T-helper 1 cell treated with Interleukin-12 subunit alpha and Interleukin-12 subunit beta and Interleukin-4 antibody, amounts not matched to agents 30 μg/mL and 1 μg/mL, for 36 hours (primary cell): ENCODE data around the gene FKBP14.

ENCODE experiments used
- H3K27ac Mint-ChIP-seq: one replicate; pipeline ENCODE4 v1.8.0; 2021; ENCODE audit warnings: mild to moderate bottlenecking, mixed read lengths
- H3K27me3 Mint-ChIP-seq: one replicate; pipeline ENCODE4 v1.8.0; 2021; ENCODE audit warnings: low read depth, mixed read lengths
- H3K36me3 Mint-ChIP-seq: one replicate; pipeline ENCODE4 v1.8.0; 2021; ENCODE audit warnings: low read depth, mixed read lengths
- H3K4me1 Mint-ChIP-seq: one replicate; pipeline ENCODE4 v1.8.0; 2021; ENCODE audit warnings: low read depth, mixed read lengths
- H3K4me3 Mint-ChIP-seq: one replicate; pipeline ENCODE4 v1.8.0; 2021; ENCODE audit warnings: mild to moderate bottlenecking, moderate library complexity, mixed read lengths
- H3K9me3 Mint-ChIP-seq: one replicate; pipeline ENCODE4 v1.8.0; 2021; ENCODE audit warnings: mixed read lengths

Gene FKBP14

GRCh38 chr7:30023524-30023923 is 3.0 kb downstream of the FKBP14 start:
- no peak overlapping the region for H3K4me3 Mint-ChIP-seq
- no peaks in the 10 kb centered on the region for H3K9me3 Mint-ChIP-seq
- no peak overlapping the region for H3K27ac Mint-ChIP-seq
- peaks cover 39% of the 10 kb centered on the region for H3K4me1 Mint-ChIP-seq
- H3K27me3 Mint-ChIP-seq, result no peaks in the 10 kb centered on the region
- H3K36me3 Mint-ChIP-seq, result peaks cover 1% of the 10 kb centered on the region

- peaks cover 1% of the 10 kb centered on the region for H3K36me3 Mint-ChIP-seq
- no peak overlapping the region for H3K4me3 Mint-ChIP-seq
- H3K27ac Mint-ChIP-seq, result no peak overlapping the region
- H3K9me3 Mint-ChIP-seq, result no peaks in the 10 kb centered on the region
- H3K27me3 Mint-ChIP-seq, result no peaks in the 10 kb centered on the region
- peaks cover 39% of the 10 kb centered on the region for H3K4me1 Mint-ChIP-seq
Observed at GRCh38 chr7:30022991-30023390, 3.5 kb downstream of the FKBP14 start.

GRCh38 chr7:30020535-30020934 is 6.0 kb downstream of the FKBP14 start:
- H3K27me3 Mint-ChIP-seq, result no peaks in the 10 kb centered on the region
- no peaks in the 10 kb centered on the region for H3K9me3 Mint-ChIP-seq

GRCh38 chr7:30019960-30020359 is 6.5 kb downstream of the FKBP14 start:
- Mint-ChIP-seq H3K4me3 (no peak overlapping the region), H3K4me1 (peaks cover 15% of the 10 kb centered on the region), H3K36me3 (peaks cover 5% of the 10 kb centered on the region), H3K27ac (no peak overlapping the region), H3K27me3 (no peaks in the 10 kb centered on the region), H3K9me3 (no peaks in the 10 kb centered on the region)

More at GRCh38 chr7:30020535-30020934, 6.0 kb downstream of the FKBP14 start:
- no peak overlapping the region for H3K27ac Mint-ChIP-seq
- no peak overlapping the region for H3K4me3 Mint-ChIP-seq
- peaks cover 5% of the 10 kb centered on the region for H3K36me3 Mint-ChIP-seq
- peaks cover 21% of the 10 kb centered on the region for H3K4me1 Mint-ChIP-seq

GRCh38 chr7:30019387-30019786 is 7.1 kb downstream of the FKBP14 start:
- Mint-ChIP-seq H3K9me3 (no peaks in the 10 kb centered on the region), H3K27ac (no peak overlapping the region), H3K4me1 (peaks cover 12% of the 10 kb centered on the region), H3K27me3 (no peaks in the 10 kb centered on the region), H3K4me3 (no peak overlapping the region), H3K36me3 (peaks cover 5% of the 10 kb centered on the region)

- Mint-ChIP-seq H3K36me3 (peaks cover 7% of the 10 kb centered on the region), H3K27me3 (no peaks in the 10 kb centered on the region), H3K4me1 (peaks cover 8% of the 10 kb centered on the region), H3K27ac (no peak overlapping the region), H3K9me3 (no peaks in the 10 kb centered on the region), H3K4me3 (no peak overlapping the region)
Observed at GRCh38 chr7:30018451-30018850, 8.1 kb downstream of the FKBP14 start.

GRCh38 chr7:30012757-30013156 is 13.7 kb downstream of the FKBP14 start:
- peaks cover 7% of the 10 kb centered on the region for H3K36me3 Mint-ChIP-seq
- no peak overlapping the region for H3K4me3 Mint-ChIP-seq
- no peaks in the 10 kb centered on the region for H3K4me1 Mint-ChIP-seq
- no peaks in the 10 kb centered on the region for H3K9me3 Mint-ChIP-seq
- no peaks in the 10 kb centered on the region for H3K27me3 Mint-ChIP-seq
- H3K27ac Mint-ChIP-seq, result no peak overlapping the region

GRCh38 chr7:30010021-30010420 is 16.5 kb downstream of the FKBP14 start:
- Mint-ChIP-seq H3K27me3 (no peaks in the 10 kb centered on the region), H3K9me3 (no peaks in the 10 kb centered on the region), H3K27ac (no peak overlapping the region), H3K4me3 (no peak overlapping the region), H3K36me3 (peaks cover 2% of the 10 kb centered on the region), H3K4me1 (no peaks in the 10 kb centered on the region)

GRCh38 chr7:30005464-30005863 is 21.0 kb downstream of the FKBP14 start:
- H3K36me3 Mint-ChIP-seq, result no peaks in the 10 kb centered on the region
- H3K27ac Mint-ChIP-seq, result no peak overlapping the region
- no peak overlapping the region for H3K4me3 Mint-ChIP-seq
- H3K27me3 Mint-ChIP-seq, result peaks cover 7% of the 10 kb centered on the region
- H3K9me3 Mint-ChIP-seq, result no peaks in the 10 kb centered on the region
- no peaks in the 10 kb centered on the region for H3K4me1 Mint-ChIP-seq

GRCh38 chr7:30003098-30003497 is 23.4 kb downstream of the FKBP14 start:
- Mint-ChIP-seq H3K27me3 (peaks cover 22% of the 10 kb centered on the region), H3K4me3 (no peak overlapping the region), H3K36me3 (no peaks in the 10 kb centered on the region), H3K4me1 (no peaks in the 10 kb centered on the region), H3K9me3 (no peaks in the 10 kb centered on the region), H3K27ac (no peak overlapping the region)

- H3K9me3 Mint-ChIP-seq, result peaks cover 5% of the 10 kb centered on the region
- no peaks in the 10 kb centered on the region for H3K4me1 Mint-ChIP-seq
- H3K27me3 Mint-ChIP-seq, result peaks cover 30% of the 10 kb centered on the region
- H3K36me3 Mint-ChIP-seq, result no peaks in the 10 kb centered on the region
- H3K27ac Mint-ChIP-seq, result no peak overlapping the region
- no peak overlapping the region for H3K4me3 Mint-ChIP-seq
Observed at GRCh38 chr7:30001998-30002397, 24.5 kb downstream of the FKBP14 start.

GRCh38 chr7:29998489-29998888 is 28.0 kb downstream of the FKBP14 start:
- H3K27me3 Mint-ChIP-seq, result peaks cover 47% of the 10 kb centered on the region
- H3K9me3 Mint-ChIP-seq, result peaks cover 13% of the 10 kb centered on the region
- no peaks in the 10 kb centered on the region for H3K36me3 Mint-ChIP-seq
- no peak overlapping the region for H3K27ac Mint-ChIP-seq
- H3K4me1 Mint-ChIP-seq, result no peaks in the 10 kb centered on the region
- no peak overlapping the region for H3K4me3 Mint-ChIP-seq

- H3K27me3 Mint-ChIP-seq, result peaks cover 60% of the 10 kb centered on the region
Observed at GRCh38 chr7:29996321-29996720, 30.2 kb downstream of the FKBP14 start.

GRCh38 chr7:29995652-29996051 is 30.9 kb downstream of the FKBP14 start:
- H3K27me3 Mint-ChIP-seq, result peaks cover 66% of the 10 kb centered on the region
- H3K4me3 Mint-ChIP-seq, result no peak overlapping the region
- H3K36me3 Mint-ChIP-seq, result no peaks in the 10 kb centered on the region
- H3K4me1 Mint-ChIP-seq, result no peaks in the 10 kb centered on the region
- peaks cover 16% of the 10 kb centered on the region for H3K9me3 Mint-ChIP-seq
- no peak overlapping the region for H3K27ac Mint-ChIP-seq

More at GRCh38 chr7:29996321-29996720, 30.2 kb downstream of the FKBP14 start:
- no peaks in the 10 kb centered on the region for H3K36me3 Mint-ChIP-seq
- no peaks in the 10 kb centered on the region for H3K4me1 Mint-ChIP-seq
- H3K4me3 Mint-ChIP-seq, result no peak overlapping the region
- H3K9me3 Mint-ChIP-seq, result peaks cover 16% of the 10 kb centered on the region
- H3K27ac Mint-ChIP-seq, result no peak overlapping the region

- Mint-ChIP-seq H3K27me3 (peaks cover 65% of the 10 kb centered on the region), H3K36me3 (no peaks in the 10 kb centered on the region), H3K9me3 (peaks cover 16% of the 10 kb centered on the region), H3K27ac (no peak overlapping the region), H3K4me3 (no peak overlapping the region), H3K4me1 (no peaks in the 10 kb centered on the region)
Observed at GRCh38 chr7:29993140-29993539, 33.4 kb downstream of the FKBP14 start.

GRCh38 chr7:29991937-29992336 is 34.6 kb downstream of the FKBP14 start:
- no peak overlapping the region for H3K27ac Mint-ChIP-seq
- H3K4me1 Mint-ChIP-seq, result no peaks in the 10 kb centered on the region
- peaks cover 66% of the 10 kb centered on the region for H3K27me3 Mint-ChIP-seq

More at GRCh38 chr7:29991937-29992336, 34.6 kb downstream of the FKBP14 start:
- Mint-ChIP-seq H3K9me3 (peaks cover 11% of the 10 kb centered on the region), H3K36me3 (no peaks in the 10 kb centered on the region), H3K4me3 (no peak overlapping the region)
